Measurements from ENCODE around the gene CAMK1D.
"Not testable (repeated sequence)": the region's sequence is repeated elsewhere in the genome, so short reads cannot be mapped to it uniquely, and the experiment has no call there.

The CAMK1D gene

GRCh38 chr10:12709000-12709401 lies 359.7 kb downstream of the CAMK1D start:
- DNase-seq = no peak

GRCh38 chr10:12709521-12709963 lies 360.2 kb downstream of the CAMK1D start:
- no peak for DNase-seq

DNA sequence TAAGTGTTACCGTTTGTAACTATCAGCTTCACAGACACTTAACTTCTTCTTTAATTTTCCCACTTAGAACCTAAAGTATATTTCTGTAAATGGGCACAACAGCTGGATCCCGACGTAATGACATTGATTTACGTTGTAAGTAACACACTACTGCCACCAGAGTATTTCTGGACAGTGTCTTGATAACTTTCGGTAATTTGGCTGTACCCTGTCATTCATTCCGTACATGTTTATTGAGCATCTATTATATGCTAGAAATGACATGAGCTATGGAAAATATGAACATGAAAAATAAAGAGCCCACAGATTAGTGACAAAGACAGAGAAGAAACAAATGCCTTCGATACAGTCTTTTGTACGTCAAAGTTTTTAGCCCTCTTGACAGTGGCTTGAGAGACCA lies 360.8 kb downstream of the CAMK1D start:
- DNase-seq = no peak

DNA sequence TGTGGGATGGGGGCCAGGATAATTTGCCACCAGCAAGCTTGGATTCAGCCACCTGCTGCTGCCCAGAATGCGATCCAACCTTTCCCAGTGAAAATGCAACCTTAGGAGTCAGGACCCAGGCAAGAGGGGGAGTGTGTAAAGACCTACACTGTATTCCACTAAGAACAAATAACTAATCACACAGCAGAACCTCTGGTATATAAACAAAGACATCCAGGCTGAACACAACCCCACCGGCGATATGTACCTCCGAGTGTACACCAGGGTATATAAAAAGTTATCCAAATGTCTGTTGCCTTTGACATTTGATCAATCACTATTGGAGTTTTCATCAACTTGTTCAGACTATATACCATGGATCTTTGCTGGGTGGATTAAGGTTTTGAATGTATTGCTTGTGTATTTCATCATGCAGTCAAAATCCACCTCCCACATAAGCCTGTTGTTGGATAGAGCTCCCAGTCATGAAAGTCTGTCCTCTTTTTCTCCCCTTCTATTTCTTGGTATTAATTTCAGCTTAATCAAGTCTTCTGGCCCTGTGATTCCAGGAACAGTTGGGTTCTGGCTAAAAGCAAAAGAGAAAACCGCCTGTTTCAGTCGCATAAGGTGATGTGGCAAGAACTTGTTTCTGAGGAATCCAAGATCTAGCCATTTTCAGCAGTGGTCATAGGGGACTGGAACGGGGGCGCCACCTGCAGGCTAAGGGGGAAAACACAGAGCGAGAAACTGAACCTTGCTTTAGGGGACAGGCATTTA lies 361.4 kb downstream of the CAMK1D start:
- DNase-seq = peak; percentile 84

- no peak for DNase-seq
Observed at GRCh38 chr10:12711350-12711708, 362.0 kb downstream of the CAMK1D start.

DNA sequence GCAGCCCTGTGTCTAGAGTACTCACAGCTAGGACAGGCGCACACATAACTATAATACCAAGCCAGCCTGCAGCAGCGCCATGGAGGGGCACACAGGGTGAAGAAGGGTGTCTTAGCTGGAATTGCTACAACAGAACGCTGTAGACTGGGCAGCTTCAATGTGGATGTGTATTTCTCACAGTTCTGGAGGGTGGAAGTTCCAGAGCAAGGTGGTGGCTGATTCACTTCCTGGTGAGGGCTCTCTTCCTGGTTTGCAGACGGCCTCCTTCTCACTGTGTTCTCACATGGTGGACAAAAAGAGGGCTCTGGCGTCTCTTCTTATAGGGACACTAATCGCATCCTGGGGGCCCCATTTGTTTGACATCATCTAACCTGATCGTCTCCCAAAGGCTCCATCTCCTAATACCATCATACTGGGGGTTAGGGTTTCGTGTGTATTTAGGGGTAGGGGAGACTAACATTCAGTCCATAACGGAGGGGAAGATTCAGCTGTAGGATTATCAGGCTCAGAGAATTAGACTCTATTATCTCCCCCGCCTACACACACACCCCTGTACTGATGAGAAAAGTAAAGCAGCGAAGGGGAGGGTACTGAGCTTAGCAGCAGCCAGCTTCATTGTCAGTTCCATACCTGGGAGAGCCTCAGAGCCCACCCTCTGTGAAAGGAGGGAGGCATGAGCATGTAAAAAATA lies 363.1 kb downstream of the CAMK1D start:
- no peak for DNase-seq

GRCh38 chr10:12712984-12713316 lies 363.6 kb downstream of the CAMK1D start:
- DNase-seq = not testable (repeated sequence)

- DNase-seq = no peak
Observed at GRCh38 chr10:12716042-12716441, 366.7 kb downstream of the CAMK1D start.

DNA sequence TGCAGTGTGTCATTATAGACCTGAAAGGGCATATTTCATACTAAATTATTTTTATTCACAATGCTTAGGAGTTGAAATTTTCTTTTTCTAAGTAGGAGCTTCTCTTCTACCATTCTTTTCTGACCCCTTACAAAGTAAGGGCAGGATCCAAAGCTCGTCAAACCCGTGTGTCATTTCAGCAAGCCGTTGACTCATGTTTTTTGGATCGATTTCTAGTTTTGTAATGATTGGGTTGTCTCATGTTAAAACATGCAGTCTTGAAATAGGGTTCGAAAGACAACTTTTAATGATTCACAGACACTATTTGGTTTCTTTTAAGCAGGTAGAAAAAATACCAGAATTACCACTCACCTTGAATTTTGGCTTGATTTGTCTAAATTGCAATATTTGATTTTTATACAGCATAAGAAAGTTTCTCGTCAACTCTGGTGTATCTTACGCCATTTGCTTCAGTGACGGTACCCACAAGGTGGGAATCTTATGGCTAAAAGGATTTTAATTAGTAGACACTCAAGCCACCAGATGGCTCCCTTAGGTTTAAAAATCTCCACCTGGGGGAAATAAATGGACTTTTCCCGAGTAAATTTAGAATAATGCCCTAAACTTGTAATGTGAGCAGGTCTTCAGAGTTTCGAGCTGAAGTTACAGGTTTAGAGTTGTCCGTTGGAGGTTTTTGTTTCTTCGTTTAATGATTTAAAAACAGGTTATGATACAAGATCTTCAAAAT lies 368.8 kb downstream of the CAMK1D start:
- no peak for DNase-seq

DNA sequence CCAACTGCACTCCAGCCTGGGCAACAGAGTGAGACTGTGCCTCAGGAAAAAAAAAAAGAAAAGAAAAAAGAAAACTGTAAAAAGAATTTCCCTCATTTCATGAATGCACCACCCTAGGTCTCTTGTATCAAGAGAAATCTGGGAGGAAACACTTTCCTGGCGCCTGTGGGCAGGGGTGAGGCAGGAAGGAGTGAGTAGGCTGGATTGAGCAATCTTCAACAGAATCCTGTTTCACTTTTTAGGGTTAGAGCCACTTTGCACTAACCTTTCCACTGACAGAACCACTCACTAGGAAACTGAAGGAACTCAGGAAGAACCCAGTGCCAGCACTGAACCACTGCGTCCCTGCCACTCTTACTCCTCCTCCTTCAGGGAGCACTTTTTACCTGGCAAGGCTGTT lies 370.0 kb downstream of the CAMK1D start:
- no peak for DNase-seq

DNA sequence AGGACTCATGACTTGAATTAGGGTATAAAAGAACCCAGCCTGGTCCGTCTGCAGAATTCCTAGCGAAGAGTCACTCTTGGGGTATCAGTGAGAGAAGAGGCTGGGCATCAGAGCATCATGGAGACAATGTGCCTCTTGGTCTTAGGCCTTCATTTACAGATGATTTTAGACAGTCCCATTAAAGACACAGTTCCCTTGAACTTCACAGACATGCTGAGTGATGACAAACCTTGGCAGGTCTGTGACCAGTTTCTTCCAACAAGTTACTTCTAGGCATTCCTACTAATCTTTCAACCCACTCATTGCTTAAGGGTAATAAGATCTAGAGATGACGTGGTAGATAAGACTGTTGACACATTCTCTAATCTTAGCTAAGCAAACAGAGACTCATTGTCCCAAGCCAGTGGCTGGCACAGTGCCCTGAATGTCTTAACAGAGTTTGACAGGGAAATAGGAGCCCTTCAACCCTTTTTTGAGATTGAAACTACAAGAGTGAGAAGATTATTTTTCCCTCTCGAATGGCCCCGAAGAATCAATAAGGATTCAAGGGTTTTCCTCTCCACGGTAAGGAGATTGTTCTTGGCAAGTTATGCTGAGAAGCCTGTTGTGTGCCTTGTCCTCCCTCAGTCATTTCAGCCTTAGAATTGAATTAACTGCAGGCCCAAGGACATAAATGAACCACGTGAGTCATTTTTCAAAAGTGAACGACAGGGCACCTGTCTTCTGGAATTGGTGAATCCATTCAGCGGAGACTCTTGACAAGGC lies 371.1 kb downstream of the CAMK1D start:
- DNase-seq = peak; percentile 69

DNA sequence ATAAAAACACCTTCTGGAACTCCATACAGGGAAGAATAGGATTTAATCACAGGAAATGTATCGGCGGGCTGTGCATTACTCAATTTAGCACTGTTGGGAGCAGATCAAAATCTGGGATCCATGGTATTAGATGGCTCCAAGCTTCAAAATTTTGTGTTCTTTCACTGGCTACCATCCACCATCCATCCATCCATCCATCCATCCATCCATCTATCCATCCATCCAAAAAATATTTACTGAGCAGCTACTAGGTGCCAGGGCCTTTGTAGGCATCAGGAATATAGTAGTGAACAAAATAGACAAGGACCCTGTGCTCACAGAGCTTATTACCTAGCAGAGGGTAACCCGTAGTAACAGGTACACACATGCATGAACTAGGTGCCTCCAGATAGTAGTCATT lies 372.0 kb downstream of the CAMK1D start:
- no peak for DNase-seq

- DNase-seq = no peak
Observed at GRCh38 chr10:12723220-12723619, 373.9 kb downstream of the CAMK1D start.

DNA sequence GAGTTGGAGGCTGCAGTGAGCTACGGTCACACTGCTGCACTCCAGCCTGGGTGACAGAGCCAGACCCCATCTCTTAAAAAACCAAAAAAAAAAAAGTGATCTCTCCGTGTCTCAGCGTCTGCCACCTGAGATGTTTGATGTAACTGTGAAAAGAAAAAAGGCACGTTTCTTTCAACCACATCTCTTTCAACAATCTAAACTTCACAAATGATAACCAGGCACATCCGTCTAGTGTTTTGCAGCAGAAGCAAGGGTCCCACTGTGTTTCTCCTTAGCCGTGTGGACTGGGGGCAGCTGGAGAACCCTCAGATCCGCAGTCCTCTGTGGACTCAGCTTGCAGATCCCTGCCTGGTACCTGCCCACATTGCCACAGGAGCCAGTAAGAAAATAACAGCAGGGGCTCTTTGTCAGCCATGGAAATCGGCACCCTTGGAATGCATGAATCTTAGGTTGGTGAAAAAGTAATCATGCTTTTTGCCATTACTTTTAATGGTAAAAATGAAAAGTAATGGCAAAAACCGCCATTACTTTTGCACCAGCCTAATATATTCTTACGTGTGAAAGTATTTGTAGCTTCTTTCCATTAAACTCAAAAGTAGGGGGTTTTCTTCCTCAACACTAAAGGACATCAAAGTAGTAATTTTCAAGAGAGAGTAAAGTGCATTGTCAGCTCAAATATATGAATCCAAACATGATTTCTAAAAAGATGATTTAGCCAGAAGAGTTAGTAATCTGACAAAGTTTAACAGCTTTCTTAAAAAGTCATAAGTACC lies 375.6 kb downstream of the CAMK1D start:
- no peak for DNase-seq

GRCh38 chr10:12725580-12725888 lies 376.2 kb downstream of the CAMK1D start:
- not testable (repeated sequence) for DNase-seq

- DNase-seq = peak; percentile 65
Observed at GRCh38 chr10:12726971-12727831, 377.9 kb downstream of the CAMK1D start.

GRCh38 chr10:12727832-12728215 lies 378.5 kb downstream of the CAMK1D start:
- no peak for DNase-seq

GRCh38 chr10:12728494-12728893 lies 379.1 kb downstream of the CAMK1D start:
- DNase-seq = no peak

- DNase-seq = no peak
Observed at GRCh38 chr10:12729885-12730284, 380.5 kb downstream of the CAMK1D start.

DNA sequence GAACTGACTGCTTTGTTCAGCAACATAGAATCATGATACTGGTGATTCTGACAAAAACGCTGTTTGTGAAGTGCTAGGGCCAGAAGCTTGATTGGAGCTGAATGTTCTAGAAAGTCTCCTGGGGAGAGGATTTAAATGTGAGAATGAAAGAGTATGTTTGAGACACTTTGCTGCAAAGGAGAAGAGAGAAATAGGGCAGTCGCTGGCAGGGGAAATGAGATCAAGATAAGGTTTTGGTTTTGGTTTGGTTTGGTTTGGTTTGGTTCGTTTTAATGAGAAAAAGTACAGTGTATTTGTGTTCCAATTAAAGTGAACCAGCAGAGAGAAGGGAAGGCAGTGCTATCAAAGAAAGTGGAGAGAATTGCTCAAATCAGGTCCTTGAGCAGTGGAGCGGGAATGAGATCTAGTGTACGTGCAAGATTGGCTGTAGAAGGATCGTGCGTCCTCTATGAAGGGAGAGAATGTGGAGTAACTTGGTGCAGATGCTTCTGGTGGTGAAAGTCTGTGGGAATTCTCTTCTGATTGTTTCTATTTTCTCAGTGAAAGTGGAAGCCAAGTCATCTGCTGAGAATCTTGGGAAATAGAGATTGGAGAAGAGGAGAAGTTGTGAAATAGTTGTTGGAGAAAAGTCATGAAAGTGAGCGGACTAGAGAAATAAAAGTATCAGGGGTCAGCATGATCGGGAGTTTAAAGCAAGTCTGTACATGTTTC lies 381.6 kb downstream of the CAMK1D start:
- no peak for DNase-seq

- DNase-seq = no peak
Observed at GRCh38 chr10:12733271-12733670, 383.9 kb downstream of the CAMK1D start.
